ENCODE measurements around the gene LRRC56.

DNA sequence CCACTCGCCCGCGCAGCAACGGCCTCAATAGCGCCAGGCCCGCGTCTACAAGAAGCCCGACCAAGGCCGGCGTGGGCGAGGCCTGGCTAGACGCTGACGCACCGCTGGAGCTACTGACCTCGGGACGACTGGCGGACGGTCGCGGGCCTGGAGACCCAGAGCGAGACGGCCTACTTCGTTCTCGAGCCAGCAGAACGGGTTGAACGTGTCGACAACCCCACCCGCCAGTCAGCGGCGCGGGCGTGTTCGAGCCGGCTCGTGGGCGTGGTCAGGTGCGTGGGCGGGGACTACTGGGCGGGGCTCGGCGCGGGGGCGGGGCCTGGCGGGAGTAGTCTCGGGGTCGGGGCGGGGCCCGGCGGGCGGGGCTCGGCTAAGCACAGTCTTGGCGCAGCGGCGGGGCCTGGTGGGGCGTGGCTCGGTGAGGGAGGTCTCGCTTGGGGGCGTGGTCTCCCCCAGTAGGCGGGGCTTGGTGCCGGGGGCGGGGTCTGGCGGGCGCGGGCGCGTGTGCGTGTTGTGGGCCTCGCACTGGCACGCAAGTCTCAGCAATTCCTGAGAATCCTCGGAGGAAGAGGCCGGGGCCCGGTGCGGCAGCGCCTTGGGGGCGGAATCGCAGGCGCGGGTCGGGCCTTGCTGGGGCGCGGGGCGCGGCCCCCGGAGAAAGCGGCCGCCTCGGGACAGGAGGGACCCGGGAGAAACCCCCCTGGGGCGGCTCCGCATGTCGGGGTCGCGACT is 30.2 kb upstream of the LRRC56 start, which contains the start of gene RNH1:
- TF ChIP-seq, protein P1, sequence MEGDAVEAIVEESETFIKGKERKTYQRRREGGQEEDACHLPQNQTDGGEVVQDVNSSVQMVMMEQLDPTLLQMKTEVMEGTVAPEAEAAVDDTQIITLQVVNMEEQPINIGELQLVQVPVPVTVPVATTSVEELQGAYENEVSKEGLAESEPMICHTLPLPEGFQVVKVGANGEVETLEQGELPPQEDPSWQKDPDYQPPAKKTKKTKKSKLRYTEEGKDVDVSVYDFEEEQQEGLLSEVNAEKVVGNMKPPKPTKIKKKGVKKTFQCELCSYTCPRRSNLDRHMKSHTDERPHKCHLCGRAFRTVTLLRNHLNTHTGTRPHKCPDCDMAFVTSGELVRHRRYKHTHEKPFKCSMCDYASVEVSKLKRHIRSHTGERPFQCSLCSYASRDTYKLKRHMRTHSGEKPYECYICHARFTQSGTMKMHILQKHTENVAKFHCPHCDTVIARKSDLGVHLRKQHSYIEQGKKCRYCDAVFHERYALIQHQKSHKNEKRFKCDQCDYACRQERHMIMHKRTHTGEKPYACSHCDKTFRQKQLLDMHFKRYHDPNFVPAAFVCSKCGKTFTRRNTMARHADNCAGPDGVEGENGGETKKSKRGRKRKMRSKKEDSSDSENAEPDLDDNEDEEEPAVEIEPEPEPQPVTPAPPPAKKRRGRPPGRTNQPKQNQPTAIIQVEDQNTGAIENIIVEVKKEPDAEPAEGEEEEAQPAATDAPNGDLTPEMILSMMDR (IDR thresholded peaks at IDR 0.05; ENCODE audit: insufficient read depth, low read depth, low read length), result no peak
- no peak for TF ChIP-seq EZH2 (IDR thresholded peaks at IDR 0.05; ENCODE audit: insufficient read depth, low read length)

All from astrocyte (in vitro differentiated cells and primary cell).